DND-41 (cell line): Measurements from ENCODE around the gene CALML3.

ENCODE experiments used
- ATAC-seq: fragments of 200-7000 bp; cut with Tn5 transposase; 3 replicates; pipeline ENCODE4 v1.9.1; 2021; ENCODE audit warnings: low read depth; ENCODE audit not compliant: insufficient read depth
- DNase-seq: peaks from one replicate; pipeline ENCODE4 v3.0.0-alpha.2; 2020
- H2AFZ ChIP-seq: 2 replicates; pipeline ENCODE4 v1.6.0; 2012; ENCODE audit warnings: low read depth, low read length
- H3K27ac ChIP-seq: 2 replicates; pipeline ENCODE4 v1.5.1; 2012; ENCODE audit warnings: low read length, inconsistent platforms
- H3K27me3 ChIP-seq: fragments of 200-600 bp; sonication (generic); 2 replicates; pipeline ENCODE4 v1.6.0; 2012; ENCODE audit warnings: low read length, mild to moderate bottlenecking, inconsistent platforms; ENCODE audit not compliant: insufficient read depth, poor library complexity
- H3K36me3 ChIP-seq: 2 replicates; pipeline ENCODE4 v1.5.1; 2012; ENCODE audit warnings: low read length, inconsistent platforms; ENCODE audit not compliant: insufficient read depth
- H3K4me1 ChIP-seq: 2 replicates; pipeline ENCODE4 v1.5.1; 2012; ENCODE audit warnings: mild to moderate bottlenecking, low read length; ENCODE audit not compliant: insufficient read depth
- H3K4me2 ChIP-seq: 2 replicates; pipeline ENCODE4 v1.6.0; 2012; ENCODE audit warnings: mild to moderate bottlenecking, moderate library complexity, low read length, inconsistent platforms; ENCODE audit not compliant: insufficient read depth
- H3K4me3 ChIP-seq, 2 experiments: fragments of 200-600 bp in 1 of 2; shearing (Covaris generic) in 1 of 2; 2 replicates each; pipeline ENCODE4 v1.5.1; 2012 to 2016; ENCODE audit warnings: inconsistent platforms in 2 of 2, low read length in 2 of 2, mild to moderate bottlenecking in 2 of 2, low read depth in 1 of 2, moderate library complexity in 1 of 2
- H3K79me2 ChIP-seq: 2 replicates; pipeline ENCODE4 v1.6.0; 2012; ENCODE audit warnings: low read length, inconsistent platforms; ENCODE audit not compliant: insufficient read depth
- H3K9ac ChIP-seq: 2 replicates; pipeline ENCODE4 v1.6.0; 2012; ENCODE audit warnings: low read depth, mild to moderate bottlenecking, inconsistent platforms, low read length, moderate library complexity
- H3K9me3 ChIP-seq: 2 replicates; pipeline ENCODE4 v1.5.1; 2012; ENCODE audit warnings: low read length, moderate library complexity, mild to moderate bottlenecking, inconsistent platforms; ENCODE audit not compliant: insufficient read depth, severe bottlenecking
- H4K20me1 ChIP-seq: 2 replicates; pipeline ENCODE4 v1.6.0; 2012; ENCODE audit warnings: low read length; ENCODE audit not compliant: insufficient read depth
- CTCF ChIP-seq: IDR thresholded peaks from 2 replicates; pipeline ENCODE4 v1.5.1; 2012; ENCODE audit warnings: borderline replicate concordance, low read length, moderate library complexity, mild to moderate bottlenecking; ENCODE audit not compliant: poor library complexity, severe bottlenecking; ENCODE audit errors: extremely low read depth
- EZH2 ChIP-seq: IDR thresholded peaks from 3 replicates; pipeline ENCODE4 v1.6.1; 2012; ENCODE audit warnings: borderline replicate concordance, low read depth, mild to moderate bottlenecking, moderate library complexity, low read length, inconsistent platforms; ENCODE audit not compliant: severe bottlenecking

The CALML3 gene

GRCh38 chr10:5575482-5576153, 50.9 kb downstream of the CALML3 start:
- H3K27ac ChIP-seq: no peak overlapping the region

GRCh38 chr10:5576154-5576748, 51.5 kb downstream of the CALML3 start:
- TF ChIP-seq CTCF: no peak
- TF ChIP-seq EZH2: no peak
- Histone ChIP-seq H3K27ac (no peak overlapping the region), H3K4me2 (no peak overlapping the region), H3K36me3 (no peaks in the 10 kb centered on the region), H3K27me3 (no peaks in the 10 kb centered on the region), H3K4me3 (no peak overlapping the region), H3K79me2 (no peaks in the 10 kb centered on the region), H3K9me3 (no peaks in the 10 kb centered on the region), H3K4me1 (no peaks in the 10 kb centered on the region), H3K9ac (no peak overlapping the region), H2AFZ (no peak overlapping the region), H4K20me1 (no peaks in the 10 kb centered on the region)
- ATAC-seq (no peak), DNase-seq (no peak)

More at GRCh38 chr10:5575482-5576153, 50.9 kb downstream of the CALML3 start:
- Histone ChIP-seq H2AFZ (no peak overlapping the region), H3K9ac (no peak overlapping the region), H3K27me3 (no peaks in the 10 kb centered on the region), H4K20me1 (no peaks in the 10 kb centered on the region), H3K36me3 (no peaks in the 10 kb centered on the region), H3K4me3 (no peak overlapping the region), H3K79me2 (no peaks in the 10 kb centered on the region), H3K9me3 (no peaks in the 10 kb centered on the region), H3K4me2 (no peak overlapping the region), H3K4me1 (no peaks in the 10 kb centered on the region)
- TF ChIP-seq EZH2 (no peak), CTCF (no peak)
- ATAC-seq (no peak), DNase-seq (no peak)
